Measurements from ENCODE around the gene RAPGEF4.

- TF ChIP-seq POLR2A (IDR thresholded peaks at IDR 0.05) = no peak
- TF ChIP-seq CTCF (IDR thresholded peaks at IDR 0.05) = no peak
Observed at GRCh38 chr2:173049831-173050230, 314.2 kb downstream of the RAPGEF4 start.
